ENCODE measurements around the gene CNDP2.

The CNDP2 gene

GRCh38 chr18:74517236-74517630 lies 21.1 kb downstream of the CNDP2 start:
- Mint-ChIP-seq H3K27ac (no peak overlapping the region), H3K4me3 (no peak overlapping the region), H3K4me1 (no peaks in the 10 kb centered on the region), H3K9me3 (peaks cover 22% of the 10 kb centered on the region), H3K36me3 (ENCODE audit: low read depth) (peaks cover 66% of the 10 kb centered on the region), H3K27me3 (ENCODE audit: low read depth, poor library complexity) (peaks cover 3% of the 10 kb centered on the region)
- DNase-seq, result no peak
- TF ChIP-seq CTCF (IDR thresholded peaks at IDR 0.05), result no peak

GRCh38 chr18:74518456-74519295 lies 22.5 kb downstream of the CNDP2 start:
- H3K36me3 Mint-ChIP-seq (ENCODE audit: low read depth), result peaks cover 66% of the 10 kb centered on the region
- TF ChIP-seq CTCF (IDR thresholded peaks at IDR 0.05), result no peak
- peaks cover 12% of the 10 kb centered on the region for H3K4me1 Mint-ChIP-seq
- DNase-seq, result no peak
- H3K27me3 Mint-ChIP-seq (ENCODE audit: low read depth, poor library complexity), result peaks cover 6% of the 10 kb centered on the region
- no peak overlapping the region for H3K4me3 Mint-ChIP-seq
- H3K27ac Mint-ChIP-seq, result no peak overlapping the region
- peaks cover 29% of the 10 kb centered on the region for H3K9me3 Mint-ChIP-seq

GRCh38 chr18:74519320-74520095 lies 23.3 kb downstream of the CNDP2 start:
- H3K27ac Mint-ChIP-seq, result no peak overlapping the region
- peaks cover 5% of the 10 kb centered on the region for H3K27me3 Mint-ChIP-seq (ENCODE audit: low read depth, poor library complexity)
- H3K4me1 Mint-ChIP-seq, result peaks cover 20% of the 10 kb centered on the region
- DNase-seq, result no peak
- peaks cover 29% of the 10 kb centered on the region for H3K9me3 Mint-ChIP-seq
- TF ChIP-seq CTCF (IDR thresholded peaks at IDR 0.05), result no peak
- H3K36me3 Mint-ChIP-seq (ENCODE audit: low read depth), result peaks cover 66% of the 10 kb centered on the region
- no peak overlapping the region for H3K4me3 Mint-ChIP-seq

GRCh38 chr18:74520096-74520833 lies 24.1 kb downstream of the CNDP2 start:
- Mint-ChIP-seq H3K9me3 (peaks cover 32% of the 10 kb centered on the region), H3K36me3 (ENCODE audit: low read depth) (peaks cover 61% of the 10 kb centered on the region), H3K4me1 (peaks cover 21% of the 10 kb centered on the region), H3K27ac (no peak overlapping the region), H3K27me3 (ENCODE audit: low read depth, poor library complexity) (peaks cover 3% of the 10 kb centered on the region), H3K4me3 (no peak overlapping the region)
- DNase-seq, result no peak
- no peak for TF ChIP-seq CTCF (IDR thresholded peaks at IDR 0.05)

GRCh38 chr18:74521068-74521725 lies 25.0 kb downstream of the CNDP2 start:
- peaks cover 21% of the 10 kb centered on the region for H3K4me1 Mint-ChIP-seq
- H3K27ac Mint-ChIP-seq, result peak overlapping the region; percentile 55

More at GRCh38 chr18:74521068-74521725, 25.0 kb downstream of the CNDP2 start:
- Mint-ChIP-seq H3K9me3 (peaks cover 35% of the 10 kb centered on the region), H3K36me3 (ENCODE audit: low read depth) (peaks cover 61% of the 10 kb centered on the region), H3K27me3 (ENCODE audit: low read depth, poor library complexity) (peaks cover 3% of the 10 kb centered on the region), H3K4me3 (no peak overlapping the region)
- no peak for TF ChIP-seq CTCF (IDR thresholded peaks at IDR 0.05)
- no peak for DNase-seq
